ENCODE data around the gene GTPBP4. TPM values are rescaled to one million over a fixed set of nuclear protein-coding genes. Genes with fewer than 3 reads are reported as not detected.

The GTPBP4 gene
- total RNA-seq, 1 donor, result 38.9 TPM

Other genes starting within 250 kb of the GTPBP4 start
- gene LARP4B, start 56.7 kb upstream of the GTPBP4 start, total RNA-seq, result 49.0 and 57.4 TPM in 2 replicates
- not detected in 2 replicates for gene IDI2, start 37.4 kb downstream of the GTPBP4 start, total RNA-seq
- 114 and 174 TPM in 2 replicates for gene IDI1, start 60.7 kb downstream of the GTPBP4 start, total RNA-seq
- gene WDR37, start 68.0 kb downstream of the GTPBP4 start, total RNA-seq, result 22.2 and 27.2 TPM in 2 replicates